HG02610 (cell line): ENCODE measurements around the gene COL4A6.
"Not testable (repeated sequence)": the region's sequence is repeated elsewhere in the genome, so short reads cannot be mapped to it uniquely, and the experiment has no call there.

ENCODE experiments used
- ATAC-seq: cut with Tn5 transposase; IDR thresholded peaks from one replicate; pipeline ENCODE4 v1.9.1; 2021; ENCODE audit warnings: mild to moderate bottlenecking, moderate library complexity; ENCODE audit not compliant: unreplicated experiment

COL4A6 gene

DNA sequence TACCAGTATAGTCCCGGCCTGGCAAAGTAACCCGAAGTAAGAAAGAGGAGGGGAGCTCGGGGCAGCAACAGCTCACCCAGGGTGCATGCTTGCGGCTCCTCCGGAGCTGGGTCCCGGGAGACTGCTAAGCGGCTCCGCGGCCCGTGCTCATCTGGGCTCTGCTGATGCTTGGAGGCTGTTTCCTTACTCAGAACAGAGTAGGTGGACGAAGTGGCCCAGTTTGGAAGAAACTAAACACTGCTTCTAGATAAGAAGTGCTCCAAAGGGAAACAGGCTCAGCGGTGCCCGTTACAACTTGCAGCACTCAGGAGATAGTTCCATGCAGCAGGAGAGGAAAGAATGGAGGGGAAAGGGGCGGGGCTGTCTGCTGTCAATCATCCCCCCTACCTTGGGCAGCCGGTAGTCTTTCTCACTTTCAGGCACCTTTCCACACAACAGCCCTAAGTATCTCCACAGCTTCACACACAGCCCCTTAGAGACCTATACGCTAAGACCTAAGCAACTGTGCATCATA, at the start of gene COL4A6:
Gene COL4A6, minus strand, starts transcription at position 313 of the 514 bp plus-strand sequence. Its CDS starts 226 bp downstream, at position 87.
- ATAC-seq = no peak

DNA sequence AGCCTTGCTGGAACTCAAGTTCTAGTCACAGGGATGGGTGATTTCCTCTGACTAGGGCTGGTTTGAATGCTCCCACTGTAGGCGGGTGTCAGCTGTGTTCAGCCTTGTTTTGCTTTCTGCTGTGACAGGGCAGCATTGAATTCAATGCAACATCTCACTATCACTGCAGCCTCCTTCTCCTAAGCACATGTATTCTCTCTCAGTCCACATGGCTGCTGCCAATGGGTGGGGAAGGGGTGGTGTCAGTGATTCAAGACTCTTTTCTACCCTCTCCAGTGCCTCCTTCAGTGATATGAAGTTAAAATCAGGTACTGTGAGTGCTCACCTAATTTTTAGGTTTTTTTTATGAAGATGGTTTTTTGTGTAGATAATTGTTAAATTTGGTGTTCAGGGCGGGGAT, 47.7 kb upstream of the COL4A6 start:
- no peak for ATAC-seq

DNA sequence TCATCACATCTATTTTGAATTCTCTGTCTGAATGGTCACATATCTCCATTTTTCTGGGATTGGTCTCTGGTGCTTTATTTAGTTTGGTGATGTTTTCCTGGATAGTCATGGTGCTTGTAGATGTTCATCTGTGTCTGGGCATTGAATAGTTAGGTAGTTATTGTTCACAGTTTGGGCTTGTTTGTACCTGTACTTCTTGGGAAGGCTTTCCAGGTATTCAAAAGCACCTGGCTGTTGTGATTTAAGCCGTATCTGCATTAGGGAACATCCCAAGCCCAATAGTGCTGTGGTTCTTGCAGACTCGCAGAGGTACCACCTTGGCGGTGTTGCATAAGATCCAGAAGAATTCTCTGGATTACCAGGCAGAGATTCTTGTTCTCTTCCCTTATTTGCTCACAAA, 46.0 kb upstream of the COL4A6 start:
- no peak for ATAC-seq

DNA sequence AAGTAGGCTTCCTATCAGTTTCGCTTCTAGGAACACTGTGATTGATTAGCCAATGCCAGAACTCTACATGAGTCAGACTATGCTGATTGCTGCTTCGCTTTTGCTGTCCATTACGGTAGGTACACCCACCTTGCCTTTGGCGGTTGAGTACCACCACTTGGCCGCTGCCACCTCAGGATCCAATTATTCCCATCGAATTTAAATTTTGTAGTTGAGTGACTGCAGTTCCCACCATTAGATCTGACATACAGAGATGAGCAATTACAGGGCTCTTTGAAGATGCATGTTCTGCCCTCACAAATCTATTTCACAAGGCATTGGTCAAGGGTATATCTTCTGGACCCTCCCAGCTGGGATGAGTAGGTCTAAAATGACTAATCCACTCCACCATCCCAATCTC, 43.3 kb upstream of the COL4A6 start:
- ATAC-seq = not testable (repeated sequence)

DNA sequence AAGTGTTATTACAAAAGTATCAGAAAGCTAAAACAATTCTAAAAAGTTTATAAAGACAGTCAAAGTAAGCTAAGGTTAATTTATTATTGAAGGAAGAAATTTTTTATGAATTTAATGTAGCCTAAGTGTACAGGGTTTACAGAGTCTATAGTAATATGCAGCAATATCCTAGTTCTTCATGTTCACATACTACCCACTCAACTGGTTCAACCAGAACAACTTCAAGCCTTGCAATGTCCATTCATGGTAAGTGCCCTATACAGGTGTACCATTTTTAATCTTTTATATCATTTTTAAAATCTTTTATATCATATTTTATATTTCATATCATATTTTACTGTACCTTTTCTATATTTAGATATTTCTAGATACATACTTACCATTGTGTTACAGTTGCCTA, 35.8 kb upstream of the COL4A6 start:
- no peak for ATAC-seq

DNA sequence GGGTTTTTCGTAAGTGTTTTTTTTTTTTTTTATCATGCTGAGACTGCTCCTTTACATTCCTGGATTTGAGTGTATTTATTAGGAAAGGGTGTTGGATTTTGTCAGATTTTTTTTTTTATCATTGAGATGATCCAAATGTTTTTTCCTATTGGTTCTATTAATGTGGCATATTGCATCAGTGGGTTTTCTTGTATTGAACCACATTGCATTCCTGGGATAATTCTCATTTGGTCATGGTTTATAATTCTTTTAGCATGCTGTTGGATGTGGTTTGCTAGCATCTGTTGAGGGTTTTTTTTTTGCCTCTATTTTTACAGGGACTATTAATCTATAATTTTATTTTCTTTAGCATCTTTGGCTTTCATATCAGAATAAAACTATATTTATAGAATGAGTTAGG, 30.3 kb upstream of the COL4A6 start:
- no peak for ATAC-seq

DNA sequence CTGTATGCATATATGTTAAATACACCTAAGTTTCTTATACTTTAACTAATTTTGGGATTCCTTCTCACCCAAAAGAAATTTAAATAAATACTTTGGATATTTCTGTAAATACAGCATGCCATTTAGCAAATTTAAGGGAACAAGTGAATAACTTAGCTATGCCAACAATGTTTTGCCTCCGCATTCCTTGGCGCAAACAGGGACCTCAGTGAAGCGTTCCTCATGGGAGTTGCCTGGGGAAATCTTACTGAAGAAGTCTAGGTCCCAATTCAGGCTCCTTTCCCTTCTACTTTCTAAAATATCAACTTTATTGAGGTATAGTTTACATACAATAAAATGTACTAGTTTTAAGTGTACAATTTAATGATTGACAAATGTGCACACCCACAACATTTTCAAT, 26.4 kb upstream of the COL4A6 start:
- no peak for ATAC-seq

DNA sequence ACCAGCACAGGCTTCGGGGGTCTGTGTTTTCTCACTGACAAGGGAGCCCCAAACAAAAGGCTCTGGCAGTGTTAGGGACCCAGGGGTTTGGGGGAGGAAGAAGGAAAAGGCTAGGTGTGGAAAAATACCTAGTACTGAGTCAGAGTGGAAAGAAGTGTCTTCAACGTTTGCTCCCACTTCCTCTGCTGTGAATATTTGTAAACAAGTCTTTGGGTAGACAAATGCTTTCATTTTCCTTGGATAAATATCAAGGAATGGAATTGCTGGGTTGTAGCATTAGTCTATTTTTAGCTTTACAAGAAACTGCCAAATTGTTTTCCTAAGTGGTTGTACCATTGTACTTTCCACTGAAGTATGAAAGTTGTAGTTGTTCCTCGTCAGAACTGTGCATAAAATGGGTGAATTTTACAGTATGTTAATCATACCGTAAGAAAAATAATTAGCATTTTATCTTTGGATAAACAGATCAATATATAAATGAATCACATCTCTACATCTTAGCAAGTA, 18.8 kb upstream of the COL4A6 start:
- ATAC-seq = no peak

DNA sequence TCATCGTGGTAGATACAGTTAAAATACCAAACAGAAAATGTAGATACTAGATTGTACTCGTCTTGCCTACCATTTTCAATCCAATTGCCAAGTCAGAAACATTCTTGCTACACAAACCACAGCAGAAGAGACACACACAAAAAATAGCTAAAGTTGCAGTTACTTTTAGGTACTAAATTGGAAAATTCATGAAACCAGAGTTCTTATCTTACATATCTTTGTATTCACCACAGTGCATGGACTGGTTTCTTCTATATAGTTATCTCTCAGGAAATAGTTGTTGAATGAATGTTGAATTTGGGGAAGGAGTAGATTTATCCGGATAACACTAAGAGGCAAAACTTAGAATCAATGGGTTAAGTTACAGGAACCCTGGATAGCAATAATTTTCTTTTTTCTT, 15.6 kb upstream of the COL4A6 start:
- ATAC-seq = no peak

DNA sequence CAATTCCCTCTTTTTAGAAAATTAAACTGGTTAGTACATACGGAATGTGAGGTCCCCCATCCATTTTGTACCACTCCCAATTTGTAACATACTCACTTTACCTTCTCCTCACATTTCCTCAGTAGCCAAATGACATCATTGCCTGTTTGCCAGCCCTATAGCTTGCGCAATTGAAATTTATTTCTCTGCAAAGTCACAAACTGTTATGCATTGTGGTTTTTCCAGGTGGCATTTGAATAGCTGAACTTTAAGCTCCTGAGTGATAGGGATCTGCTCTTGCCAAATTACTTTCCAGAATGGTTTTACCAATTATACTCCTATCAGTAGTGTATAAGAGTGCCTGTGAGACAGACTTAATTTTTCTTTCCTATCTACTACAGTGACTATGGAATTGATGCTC, 9.1 kb upstream of the COL4A6 start:
- no peak for ATAC-seq

DNA sequence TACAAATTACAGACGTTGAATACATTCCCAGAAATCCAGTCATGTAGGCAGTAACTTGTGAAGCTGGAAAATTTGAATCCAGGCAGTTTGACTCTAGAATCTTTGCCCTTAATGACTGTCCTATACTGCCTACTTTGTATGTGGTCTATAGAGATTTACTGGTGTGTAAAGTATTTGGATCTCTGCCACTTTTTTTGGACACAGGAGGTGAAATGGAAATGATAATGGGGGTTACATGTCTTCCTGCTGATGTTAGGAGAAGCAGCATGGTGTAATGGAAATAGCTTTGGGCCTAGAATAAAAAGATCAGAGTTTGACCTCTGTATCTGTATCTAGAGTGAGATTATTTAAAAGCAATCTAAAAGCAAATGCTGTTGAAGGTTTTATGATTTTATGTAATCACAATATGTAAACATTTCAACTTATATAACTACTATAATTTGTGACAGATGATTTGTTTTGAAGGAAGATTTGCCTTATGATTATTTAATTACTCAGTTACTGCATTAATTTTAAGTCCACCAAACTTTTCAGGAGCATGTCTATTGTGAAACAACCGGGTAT, 4.8 kb upstream of the COL4A6 start:
- ATAC-seq = no peak

DNA sequence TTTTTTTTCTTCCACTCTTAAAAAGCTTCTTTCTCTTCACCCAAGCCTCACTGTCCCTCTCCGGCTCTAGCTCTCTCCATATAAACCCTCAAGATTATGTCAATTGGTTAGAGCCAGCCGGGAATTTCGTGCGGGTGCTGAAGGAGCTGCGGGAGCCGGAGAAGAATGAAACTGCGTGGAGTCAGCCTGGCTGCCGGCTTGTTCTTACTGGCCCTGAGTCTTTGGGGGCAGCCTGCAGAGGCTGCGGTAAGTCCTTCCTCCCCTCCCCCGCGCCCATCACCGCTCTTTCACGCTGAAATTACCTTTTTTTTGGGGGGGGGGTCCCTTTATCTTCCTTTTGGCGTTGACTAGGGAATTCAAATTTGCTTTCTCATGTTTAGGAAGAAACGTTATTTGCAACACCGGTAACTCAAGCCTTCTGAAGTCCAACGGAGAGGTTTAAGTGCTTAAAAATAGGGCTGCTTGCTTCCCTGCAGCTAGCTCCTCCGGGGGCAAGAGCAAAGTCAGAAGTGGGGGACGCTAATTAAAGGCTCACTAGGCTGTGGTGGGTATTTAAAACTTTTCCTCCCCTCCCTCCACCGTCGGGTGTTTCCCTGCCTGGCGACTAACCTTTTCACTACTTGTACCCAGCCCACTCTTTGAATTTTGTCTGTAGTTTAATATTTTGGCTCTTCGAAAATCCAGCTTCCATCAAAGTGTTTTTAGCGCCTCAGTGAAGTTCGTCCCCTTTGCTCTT, 1.9 kb upstream of the COL4A6 start:
- no peak for ATAC-seq

DNA sequence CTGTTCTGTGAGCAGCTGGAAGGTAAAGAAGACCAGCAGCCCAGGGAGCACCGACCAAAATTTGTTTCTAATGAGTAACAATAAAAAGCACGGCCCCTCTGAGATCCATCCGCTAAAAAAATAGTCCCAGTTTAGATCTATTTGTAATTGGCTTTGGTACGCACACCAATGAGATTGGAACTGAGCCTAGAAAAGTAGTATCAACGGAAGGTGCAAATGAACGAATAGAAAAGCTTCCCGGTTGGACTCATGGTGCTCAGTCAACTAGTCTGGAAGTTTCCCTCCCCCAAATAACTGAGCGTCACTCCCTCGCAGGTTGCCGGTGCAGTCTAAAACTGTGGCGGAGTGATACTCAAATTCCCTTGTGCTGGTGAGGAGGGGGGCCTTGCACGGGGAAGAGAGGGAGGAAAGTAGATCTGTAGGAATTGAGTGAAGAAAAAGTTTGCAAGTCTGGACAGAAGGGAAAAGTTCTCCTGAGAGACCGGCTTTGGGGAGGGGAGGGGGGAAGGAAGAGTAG, 1.3 kb upstream of the COL4A6 start, which contains the start of gene COL4A5:
Gene COL4A5, plus strand, starts transcription at position 413 of the 517 bp plus-strand sequence. CDS start 288 bp downstream, outside the sequence.
- no peak for ATAC-seq

DNA sequence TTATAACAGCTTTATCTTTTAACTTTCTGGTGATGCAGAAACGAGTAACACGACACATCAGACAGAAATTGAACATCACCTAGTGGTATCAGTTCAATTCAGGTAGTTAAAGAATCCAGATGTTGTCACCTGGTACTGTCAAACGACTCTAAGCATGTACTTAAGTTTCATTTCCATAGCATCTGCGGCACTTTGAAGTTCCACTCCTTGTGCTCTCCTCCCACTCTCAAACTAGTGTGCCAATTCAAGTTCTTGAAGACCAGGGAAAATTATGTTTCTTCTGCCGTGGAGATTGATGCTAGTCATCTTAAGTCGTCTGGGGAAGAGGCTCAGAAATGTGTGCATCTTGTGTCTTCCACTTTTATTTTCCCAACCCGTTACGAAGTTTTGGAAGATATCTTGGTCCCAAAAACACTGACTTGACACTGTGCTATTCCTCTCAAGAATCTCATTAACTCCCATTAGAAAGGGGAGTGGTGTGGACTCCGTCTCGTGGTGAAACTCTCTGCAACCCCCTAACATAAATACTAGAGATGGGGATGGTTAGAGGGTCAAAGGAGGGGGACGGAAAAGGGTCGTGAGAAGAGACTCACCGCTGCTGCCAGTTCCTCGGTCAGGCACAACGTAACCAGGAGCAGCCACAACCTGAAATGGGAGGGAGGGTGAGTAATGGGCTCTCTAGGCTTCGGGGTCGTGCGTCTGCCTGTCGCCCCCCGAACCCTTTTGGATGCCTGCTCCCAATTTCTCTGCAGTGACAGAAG, 693 bp downstream of the COL4A6 start:
- no peak for ATAC-seq

DNA sequence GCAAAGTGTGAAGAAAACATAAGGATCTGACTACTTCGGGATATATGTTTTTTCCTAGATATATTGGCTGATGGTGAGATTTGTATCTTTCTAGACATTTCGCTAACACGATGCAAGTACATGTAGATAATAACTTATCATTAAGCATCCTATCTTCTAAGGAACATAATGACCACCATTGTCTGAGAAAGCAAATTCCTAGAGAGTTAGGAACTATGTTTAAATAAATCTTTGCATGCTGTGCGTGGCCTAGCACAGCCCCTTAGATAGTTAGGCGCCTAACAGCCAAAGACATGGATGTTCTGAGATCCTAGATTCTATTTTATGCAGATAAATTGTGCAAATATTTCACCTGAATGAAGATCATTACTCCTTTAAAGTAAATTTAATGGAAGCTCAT, 3.0 kb downstream of the COL4A6 start:
- no peak for ATAC-seq

DNA sequence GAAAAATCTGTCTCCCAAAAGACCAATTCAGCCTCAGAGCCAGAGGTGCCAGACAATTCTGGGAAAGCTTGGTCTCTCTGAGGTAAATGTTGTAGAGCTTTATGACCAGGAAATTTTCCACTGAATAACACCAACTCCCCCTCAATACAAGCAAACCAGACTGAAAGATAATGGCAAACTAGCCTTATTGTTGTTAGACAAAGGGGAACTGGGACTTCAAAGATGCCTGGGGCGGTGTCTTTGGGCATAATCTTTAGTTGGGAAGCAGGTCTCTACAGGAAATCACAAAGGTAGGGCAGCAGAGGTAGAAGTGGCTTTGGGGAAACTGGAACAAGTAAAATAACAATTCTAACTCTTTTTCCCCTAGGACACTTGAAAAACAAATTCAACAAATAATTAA, 12.0 kb downstream of the COL4A6 start:
- no peak for ATAC-seq

DNA sequence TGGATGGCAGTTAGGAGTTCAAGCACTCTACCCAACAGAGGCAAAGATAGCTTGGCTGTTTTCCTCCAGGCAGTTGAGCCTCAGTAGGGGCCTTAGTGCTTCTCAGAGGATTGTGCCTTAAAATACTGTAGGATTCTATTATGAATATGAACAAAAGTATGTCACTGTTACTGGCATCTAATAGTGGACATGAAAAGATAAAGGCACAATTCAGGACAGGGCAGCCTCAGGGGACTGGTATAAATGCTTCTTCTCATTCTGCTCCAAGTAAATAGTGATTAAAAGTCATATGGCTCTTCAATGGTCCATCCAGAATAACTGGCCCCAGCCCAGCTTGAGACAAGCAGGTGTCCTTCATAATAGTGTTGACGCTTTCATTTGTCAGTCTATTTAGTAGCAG, 17.7 kb downstream of the COL4A6 start:
- no peak for ATAC-seq

DNA sequence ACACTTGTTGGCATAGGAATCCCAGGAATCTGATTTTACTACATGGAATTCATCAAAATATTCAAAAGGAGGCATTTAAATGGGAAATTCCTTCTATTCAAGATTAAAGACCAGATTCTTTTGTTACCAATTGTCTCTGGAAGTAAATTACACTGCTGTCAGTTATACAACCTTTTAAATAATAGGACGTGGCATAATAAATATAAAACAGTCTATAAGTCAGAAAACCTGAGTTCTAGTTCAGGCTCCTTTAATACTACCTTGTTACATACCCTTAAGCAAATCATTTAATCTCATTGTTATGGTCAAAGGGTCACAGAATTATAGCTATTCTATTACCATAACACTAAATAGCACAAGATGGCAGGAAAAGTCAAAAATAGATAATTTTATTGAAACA, 18.8 kb downstream of the COL4A6 start:
- ATAC-seq = no peak

DNA sequence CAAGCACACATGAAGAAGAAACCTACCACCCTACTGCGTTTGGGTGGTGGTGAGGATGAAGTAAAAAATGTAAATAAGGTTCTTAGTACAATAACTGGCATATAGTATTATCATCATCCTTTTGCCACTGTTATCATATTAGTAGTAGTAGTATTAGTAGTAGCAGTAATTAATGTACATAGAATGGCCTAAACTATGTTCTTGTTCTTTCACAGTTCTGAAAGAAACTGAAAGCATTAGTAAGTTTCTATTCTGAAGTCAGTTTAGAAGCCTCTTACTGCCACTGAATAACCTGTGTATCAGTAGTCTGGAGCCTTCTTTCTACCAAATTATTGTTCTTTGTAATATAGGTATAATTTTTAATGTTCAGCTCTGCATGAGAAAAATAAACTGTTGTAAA, 21.0 kb downstream of the COL4A6 start:
- no peak for ATAC-seq

DNA sequence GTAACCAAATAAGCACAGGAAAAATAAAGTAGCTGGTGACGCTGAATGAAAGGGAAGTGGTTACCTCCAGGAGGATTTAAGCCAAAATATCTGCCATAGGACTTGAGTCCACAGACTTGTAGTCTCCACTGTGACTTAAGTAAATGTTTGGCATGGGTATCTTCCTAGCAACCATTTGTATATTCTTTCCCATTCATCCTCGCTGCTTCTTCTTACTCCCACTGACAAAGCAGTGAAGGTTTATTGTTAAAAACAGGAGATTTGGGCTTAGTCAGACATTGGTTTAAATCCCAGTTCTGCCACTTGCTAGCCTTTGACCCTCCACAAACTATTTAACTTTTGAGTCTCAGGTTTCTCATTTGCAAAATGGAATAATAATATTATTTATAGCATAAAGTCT, 22.3 kb downstream of the COL4A6 start:
- ATAC-seq = no peak

DNA sequence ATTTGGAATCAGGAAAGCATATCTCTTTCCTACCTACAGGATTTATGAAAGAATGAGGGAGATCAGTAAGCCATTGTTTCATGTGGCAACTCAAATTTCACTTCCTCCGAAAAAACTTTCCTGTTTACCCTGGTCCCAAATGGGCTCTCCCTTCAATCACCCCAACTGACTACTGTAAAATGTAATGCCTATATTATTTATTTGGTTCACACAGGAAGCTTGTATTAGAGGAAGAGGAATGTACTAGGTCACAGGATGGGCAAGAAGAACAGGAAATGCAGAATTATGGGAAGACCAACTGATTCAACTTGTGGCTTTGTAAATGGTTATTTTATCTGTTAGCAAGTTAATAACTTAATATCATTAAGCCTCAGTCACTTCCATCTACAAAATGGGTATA, 23.1 kb downstream of the COL4A6 start:
- no peak for ATAC-seq
